ENCODE measurements around the gene NECTIN4. TPM values are rescaled to one million over a fixed set of nuclear protein-coding genes. Genes with fewer than 3 reads are reported as not detected.

The NECTIN4 gene
- total RNA-seq, 4 donors from 2014 or later = not detected

- intact Hi-C loops (cut with DNase I; ENCODE audit: low total_unique reads) (loop anchor here (10.0 kb wide), 1 partner anchor 255 kb away; no protein-coding TSS in a partner anchor), in situ Hi-C loops (cut with MboI; ENCODE audit: low sequenced_read_pairs in 4 of 4) (loop anchor here in 2 of 4 donors (10.0 kb wide), 1 partner anchor 95 kb away; no protein-coding TSS in a partner anchor)
- no peak for DNase-seq
These were observed 580 bp upstream of the NECTIN4 start for GRCh38 chr1:161089938-161090337.

GRCh38 chr1:161088587-161089110 lies 709 bp downstream of the NECTIN4 start:
- DNase-seq (no peak), ATAC-seq (no peak)
- Histone ChIP-seq H3K36me3 (no peaks in the 10 kb centered on the region), H3K27ac (no peak overlapping the region), H3K27me3 (no peaks in the 10 kb centered on the region), H3K4me3 (no peak overlapping the region), H3K9me3 (no peaks in the 10 kb centered on the region), H3K4me1 (no peaks in the 10 kb centered on the region)
- in situ Hi-C loops (cut with MboI; ENCODE audit: low sequenced_read_pairs in 4 of 4) (no loop called here), intact Hi-C loops (cut with DNase I; ENCODE audit: low total_unique reads) (no loop called here)
- TF ChIP-seq CTCF (IDR thresholded peaks at IDR 0.05 in 4 of 5, conservative IDR thresholded peaks at IDR 0.05 in 1 of 5) (no peak), POLR2A (IDR thresholded peaks at IDR 0.05) (no peak)

More at GRCh38 chr1:161089938-161090337, 580 bp upstream of the NECTIN4 start:
- no peaks in the 10 kb centered on the region for H3K36me3 ChIP-seq
- H3K9me3 ChIP-seq = no peaks in the 10 kb centered on the region
- H3K4me1 ChIP-seq = no peaks in the 10 kb centered on the region
- TF ChIP-seq POLR2A (IDR thresholded peaks at IDR 0.05) (no peak), CTCF (IDR thresholded peaks at IDR 0.05 in 4 of 5, conservative IDR thresholded peaks at IDR 0.05 in 1 of 5) (no peak)
- H3K27ac ChIP-seq = no peak overlapping the region
- ATAC-seq = no peak
- H3K4me3 ChIP-seq = no peak overlapping the region
- no peaks in the 10 kb centered on the region for H3K27me3 ChIP-seq

- DNase-seq (no peak), ATAC-seq (no peak)
- Histone ChIP-seq H3K27ac (no peak overlapping the region), H3K27me3 (no peaks in the 10 kb centered on the region), H3K4me3 (no peak overlapping the region), H3K4me1 (no peaks in the 10 kb centered on the region), H3K36me3 (no peaks in the 10 kb centered on the region), H3K9me3 (no peaks in the 10 kb centered on the region)
- TF ChIP-seq POLR2A (IDR thresholded peaks at IDR 0.05) = no peak
- no peak for TF ChIP-seq CTCF (IDR thresholded peaks at IDR 0.05 in 4 of 5, conservative IDR thresholded peaks at IDR 0.05 in 1 of 5)
- in situ Hi-C loops (cut with MboI; ENCODE audit: low sequenced_read_pairs in 4 of 4) (no loop called here), intact Hi-C loops (cut with DNase I; ENCODE audit: low total_unique reads) (no loop called here)
These were observed 2.9 kb downstream of the NECTIN4 start for GRCh38 chr1:161086457-161086856.

- ATAC-seq = no peak
- Histone ChIP-seq H3K36me3 (no peaks in the 10 kb centered on the region), H3K27ac (no peak overlapping the region), H3K4me1 (no peaks in the 10 kb centered on the region), H3K4me3 (no peak overlapping the region), H3K9me3 (no peaks in the 10 kb centered on the region), H3K27me3 (no peaks in the 10 kb centered on the region)
- TF ChIP-seq POLR2A (IDR thresholded peaks at IDR 0.05) = no peak
- no peak for DNase-seq
- intact Hi-C loops (cut with DNase I; ENCODE audit: low total_unique reads) = no loop called here
- in situ Hi-C loops (cut with MboI; ENCODE audit: low sequenced_read_pairs in 4 of 4) = no loop called here
These were observed 4.2 kb downstream of the NECTIN4 start for GRCh38 chr1:161085165-161085564.

GRCh38 chr1:161084597-161084988 lies 4.8 kb downstream of the NECTIN4 start:
- no peak overlapping the region for H3K27ac ChIP-seq
- intact Hi-C loops (cut with DNase I; ENCODE audit: low total_unique reads) = no loop called here
- ATAC-seq = no peak
- in situ Hi-C loops (cut with MboI; ENCODE audit: low sequenced_read_pairs in 4 of 4) = no loop called here
- H3K36me3 ChIP-seq = no peaks in the 10 kb centered on the region
- no peaks in the 10 kb centered on the region for H3K9me3 ChIP-seq
- no peak for TF ChIP-seq POLR2A (IDR thresholded peaks at IDR 0.05)
- no peak for TF ChIP-seq CTCF (IDR thresholded peaks at IDR 0.05 in 4 of 5, conservative IDR thresholded peaks at IDR 0.05 in 1 of 5)
- DNase-seq = no peak
- no peak overlapping the region for H3K4me3 ChIP-seq
- no peaks in the 10 kb centered on the region for H3K4me1 ChIP-seq
- no peaks in the 10 kb centered on the region for H3K27me3 ChIP-seq

Data from gastrocnemius medialis (tissue), 4 donors.